Colonic mucosa (tissue), 4 donors: ENCODE data around the gene ARL15. TPM values are rescaled to one million over a fixed set of nuclear protein-coding genes. Genes with fewer than 3 reads are reported as not detected.

ENCODE experiments used
- DNase-seq: peaks from one replicate; pipeline ENCODE4 v3.0.0-alpha.2; 2020
- H3K27ac ChIP-seq: fragments of 200-600 bp; one replicate; pipeline ENCODE4 v1.8.0; 2021
- H3K27me3 ChIP-seq: fragments of 200-600 bp; one replicate; pipeline ENCODE4 v1.8.0; 2021
- H3K36me3 ChIP-seq: fragments of 200-600 bp; one replicate; pipeline ENCODE4 v1.8.0; 2021
- H3K4me1 ChIP-seq: fragments of 200-600 bp; one replicate; pipeline ENCODE4 v1.8.0; 2021; ENCODE audit warnings: mild to moderate bottlenecking
- H3K4me3 ChIP-seq: fragments of 200-600 bp; one replicate; pipeline ENCODE4 v1.8.0; 2021
- H3K9ac ChIP-seq, 2 donors: one replicate each; pipeline ENCODE4 v1.7.0; 2013; ENCODE audit warnings: control low read depth in 2 of 2, low read depth in 2 of 2, low read length in 2 of 2
- H3K9me3 ChIP-seq: fragments of 200-600 bp; one replicate; pipeline ENCODE4 v1.8.0; 2021
- CTCF ChIP-seq: fragments of 200-600 bp; IDR thresholded peaks from one replicate; pipeline ENCODE4 v1.8.0; 2022; ENCODE audit warnings: antibody characterized with exemption, mild to moderate bottlenecking
- intact Hi-C: fragments of 100-400 bp; cut with DNase I; formaldehyde crosslinking; loops from one replicate; pipeline ENCODE4 v1.14.1; 2022
- total RNA-seq, 2 donors: library from RNA; stranded (reverse); fragmentation: NEBNext Ultra II Directional in 1 of 2; extraction: Animal tissue kit (Norgen Biotek cat#: 25700) in 1 of 2; gene quantifications; one replicate each; pipeline ENCODE4 v1.2.1, GENCODE V29; 2021
- donor health status: healthy.
- donor health status: DM: no; HTN: no; CAD: no.
- donor health status: DM: no; HTN: no; CAD: no.

ARL15 gene
- total RNA-seq, 2 donors from 2014 or later, result 18.4 to 35.1 TPM

GRCh38 chr5:54115735-54116403 lies 194.5 kb downstream of the ARL15 start:
- H3K27me3 ChIP-seq, result no peaks in the 10 kb centered on the region
- H3K9ac ChIP-seq, result no peak overlapping the region

GRCh38 chr5:54113060-54113459 lies 197.3 kb downstream of the ARL15 start:
- H3K36me3 ChIP-seq, result no peaks in the 10 kb centered on the region
- TF ChIP-seq CTCF, result no peak
- H3K9me3 ChIP-seq, result no peaks in the 10 kb centered on the region
- no peak overlapping the region for H3K9ac ChIP-seq
- no peak overlapping the region for H3K27ac ChIP-seq
- no peak for DNase-seq
- intact Hi-C loops, result no loop called here
- no peak overlapping the region for H3K4me3 ChIP-seq
- H3K4me1 ChIP-seq, result no peaks in the 10 kb centered on the region
- H3K27me3 ChIP-seq, result no peaks in the 10 kb centered on the region

More at GRCh38 chr5:54115735-54116403, 194.5 kb downstream of the ARL15 start:
- TF ChIP-seq CTCF, result no peak
- intact Hi-C loops, result no loop called here
- H3K9me3 ChIP-seq, result no peaks in the 10 kb centered on the region
- H3K4me1 ChIP-seq, result no peaks in the 10 kb centered on the region
- H3K4me3 ChIP-seq, result no peak overlapping the region
- DNase-seq, result no peak
- no peaks in the 10 kb centered on the region for H3K36me3 ChIP-seq
- no peak overlapping the region for H3K27ac ChIP-seq

- DNase-seq, result no peak
- intact Hi-C loops, result no loop called here
These were observed 200.6 kb downstream of the ARL15 start for GRCh38 chr5:54109626-54110330.

GRCh38 chr5:54108136-54108535 lies 202.2 kb downstream of the ARL15 start:
- intact Hi-C loops, result no loop called here
- no peaks in the 10 kb centered on the region for H3K36me3 ChIP-seq
- no peak overlapping the region for H3K9ac ChIP-seq
- DNase-seq, result no peak
- TF ChIP-seq CTCF, result no peak
- no peaks in the 10 kb centered on the region for H3K9me3 ChIP-seq
- H3K4me1 ChIP-seq, result no peaks in the 10 kb centered on the region
- H3K27me3 ChIP-seq, result no peaks in the 10 kb centered on the region
- H3K4me3 ChIP-seq, result no peak overlapping the region
- H3K27ac ChIP-seq, result no peak overlapping the region

More at GRCh38 chr5:54109626-54110330, 200.6 kb downstream of the ARL15 start:
- no peak overlapping the region for H3K4me3 ChIP-seq
- H3K36me3 ChIP-seq, result no peaks in the 10 kb centered on the region
- H3K9me3 ChIP-seq, result no peaks in the 10 kb centered on the region
- no peaks in the 10 kb centered on the region for H3K4me1 ChIP-seq
- no peak for TF ChIP-seq CTCF
- H3K27me3 ChIP-seq, result no peaks in the 10 kb centered on the region
- no peak overlapping the region for H3K9ac ChIP-seq
- no peak overlapping the region for H3K27ac ChIP-seq

- H3K27ac ChIP-seq, result no peak overlapping the region
- no peak overlapping the region for H3K9ac ChIP-seq
- no peaks in the 10 kb centered on the region for H3K36me3 ChIP-seq
- H3K4me3 ChIP-seq, result no peak overlapping the region
- H3K27me3 ChIP-seq, result no peaks in the 10 kb centered on the region
- H3K9me3 ChIP-seq, result no peaks in the 10 kb centered on the region
- TF ChIP-seq CTCF, result no peak
- H3K4me1 ChIP-seq, result no peaks in the 10 kb centered on the region
- intact Hi-C loops, result no loop called here
- no peak for DNase-seq
These were observed 206.5 kb downstream of the ARL15 start for GRCh38 chr5:54103871-54104270.
